Transverse colon (tissue), 4 donors: ENCODE measurements around the gene SNN.

Experiments used
- EP300 ChIP-seq: sonication (generic); formaldehyde crosslinking; IDR thresholded peaks from one replicate; pipeline ENCODE4 v1.6.1; 2017; ENCODE audit warnings: antibody characterized with exemption, low read depth
- POLR2A ChIP-seq: fragments of 450-650 bp; IDR thresholded peaks from one replicate; pipeline ENCODE4 v1.6.1; 2016; ENCODE audit warnings: antibody characterized with exemption, mild to moderate bottlenecking, moderate library complexity
- POLR2AphosphoS5 ChIP-seq, 3 donors: sonication (generic); formaldehyde crosslinking; IDR thresholded peaks; one replicate each; pipeline ENCODE4 v1.6.1; 2016; ENCODE audit warnings: antibody characterized with exemption in 3 of 3
- TF ChIP-seq, protein P1 (sequence below), 5 experiments: fragments of 200-600 bp in 3 of 5; fragments of 450-650 bp in 2 of 5; sonication (generic) in 3 of 5; IDR thresholded peaks; 1 replicate in 2 of 5; 2 replicates in 3 of 5; pipeline ENCODE4 v1.5.1; 2016 to 2017; ENCODE audit warnings: antibody characterized with exemption in 5 of 5, inconsistent platforms in 3 of 5, mild to moderate bottlenecking in 2 of 5, moderate library complexity in 1 of 5

DNA sequence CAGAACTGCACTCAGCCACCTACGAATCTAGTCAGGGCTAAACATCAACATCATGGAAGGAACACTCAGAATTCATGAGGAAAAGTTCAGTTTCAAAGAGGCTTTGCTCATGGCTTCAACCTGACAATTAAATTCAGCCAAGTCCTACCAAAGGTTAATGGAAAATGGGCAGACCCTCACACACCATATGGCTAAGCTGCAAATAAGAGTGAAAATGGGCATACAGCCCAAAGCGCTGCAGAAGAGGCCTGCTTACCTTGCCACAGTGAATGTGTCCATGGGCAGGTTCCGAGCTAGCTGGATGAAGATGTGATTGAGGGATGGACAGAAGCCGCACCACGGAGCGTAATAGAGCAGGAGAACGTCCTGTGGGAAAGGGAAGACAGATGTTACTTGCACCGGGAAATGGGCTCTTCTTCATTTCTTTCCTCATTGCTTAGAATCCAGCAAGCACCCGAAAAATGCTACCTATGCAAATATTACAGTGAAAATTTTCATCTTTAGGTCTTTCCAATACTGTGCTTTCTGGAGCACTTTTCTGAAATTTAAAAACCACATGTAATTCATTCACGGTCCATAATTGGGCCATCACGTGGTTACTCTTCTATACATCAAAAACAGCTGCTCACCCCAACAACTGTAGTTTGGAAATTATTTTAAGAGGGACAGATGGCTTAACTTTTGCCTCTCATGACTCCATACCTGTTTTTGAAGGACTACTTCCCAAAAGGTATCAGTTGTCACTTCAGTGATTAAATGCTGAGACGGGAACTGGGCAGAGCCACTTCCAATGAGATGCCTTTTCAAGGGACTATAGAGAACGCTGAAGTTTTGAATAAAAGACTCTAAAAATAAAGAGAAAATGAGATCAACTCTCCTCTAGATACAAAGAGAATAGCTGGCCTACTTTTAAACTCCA, 19.6 kb downstream of the SNN start:
- TF ChIP-seq, protein P1, sequence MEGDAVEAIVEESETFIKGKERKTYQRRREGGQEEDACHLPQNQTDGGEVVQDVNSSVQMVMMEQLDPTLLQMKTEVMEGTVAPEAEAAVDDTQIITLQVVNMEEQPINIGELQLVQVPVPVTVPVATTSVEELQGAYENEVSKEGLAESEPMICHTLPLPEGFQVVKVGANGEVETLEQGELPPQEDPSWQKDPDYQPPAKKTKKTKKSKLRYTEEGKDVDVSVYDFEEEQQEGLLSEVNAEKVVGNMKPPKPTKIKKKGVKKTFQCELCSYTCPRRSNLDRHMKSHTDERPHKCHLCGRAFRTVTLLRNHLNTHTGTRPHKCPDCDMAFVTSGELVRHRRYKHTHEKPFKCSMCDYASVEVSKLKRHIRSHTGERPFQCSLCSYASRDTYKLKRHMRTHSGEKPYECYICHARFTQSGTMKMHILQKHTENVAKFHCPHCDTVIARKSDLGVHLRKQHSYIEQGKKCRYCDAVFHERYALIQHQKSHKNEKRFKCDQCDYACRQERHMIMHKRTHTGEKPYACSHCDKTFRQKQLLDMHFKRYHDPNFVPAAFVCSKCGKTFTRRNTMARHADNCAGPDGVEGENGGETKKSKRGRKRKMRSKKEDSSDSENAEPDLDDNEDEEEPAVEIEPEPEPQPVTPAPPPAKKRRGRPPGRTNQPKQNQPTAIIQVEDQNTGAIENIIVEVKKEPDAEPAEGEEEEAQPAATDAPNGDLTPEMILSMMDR (IDR thresholded peaks at IDR 0.05), result no peak
- TF ChIP-seq POLR2AphosphoS5 (IDR thresholded peaks at IDR 0.05) (no peak), POLR2A (no peak), EP300 (no peak)
